C1 segment of cervical spinal cord (tissue), 14 donors: ENCODE results near the gene STK24.

Experiments used
- DNase-seq, 14 donors: peaks; one replicate each; lab custom pipeline; 2025; lab: John Stamatoyannopoulos, UW

STK24 gene

GRCh38 chr13:98411617-98412265, 165.2 kb downstream of the STK24 start:
- no peak for DNase-seq

GRCh38 chr13:98411013-98411412, 165.9 kb downstream of the STK24 start:
- DNase-seq: no peak

- DNase-seq: no peak
These were observed 166.3 kb downstream of the STK24 start for GRCh38 chr13:98410612-98411011.

GRCh38 chr13:98409281-98409680, 167.6 kb downstream of the STK24 start:
- no peak for DNase-seq

GRCh38 chr13:98407575-98407974, 169.3 kb downstream of the STK24 start:
- no peak for DNase-seq

- no peak for DNase-seq
These were observed 169.9 kb downstream of the STK24 start for GRCh38 chr13:98406971-98407370.

- no peak for DNase-seq
These were observed 170.5 kb downstream of the STK24 start for GRCh38 chr13:98406427-98406826.

GRCh38 chr13:98405690-98406344, 171.1 kb downstream of the STK24 start:
- no peak for DNase-seq

GRCh38 chr13:98405107-98405571, 171.8 kb downstream of the STK24 start:
- peak in 3 of 14 donors; percentile 13 to 26 (median 20) for DNase-seq

- no peak for DNase-seq
These were observed 173.8 kb downstream of the STK24 start for GRCh38 chr13:98403076-98403475.

- no peak for DNase-seq
These were observed 175.0 kb downstream of the STK24 start for GRCh38 chr13:98401934-98402333.

GRCh38 chr13:98399756-98400155, 177.2 kb downstream of the STK24 start:
- no peak for DNase-seq

GRCh38 chr13:98398581-98398980, 178.3 kb downstream of the STK24 start:
- DNase-seq: no peak

GRCh38 chr13:98397861-98398260, 179.0 kb downstream of the STK24 start:
- DNase-seq: no peak

GRCh38 chr13:98397221-98397620, 179.7 kb downstream of the STK24 start:
- DNase-seq: no peak

GRCh38 chr13:98396071-98396710, 180.7 kb downstream of the STK24 start:
- DNase-seq: peak in 1 of 14 donors; percentile 8
